Glomerular visceral epithelial cell (primary cell): ENCODE measurements around the gene MUC20.
"Not testable (repeated sequence)": the region's sequence is repeated elsewhere in the genome, so short reads cannot be mapped to it uniquely, and the experiment has no call there.

Experiments
- DNase-seq: peaks from one replicate; pipeline ENCODE4 v3.0.0-alpha.2; 2016; ENCODE audit errors: extremely low spot score

MUC20 gene

DNA sequence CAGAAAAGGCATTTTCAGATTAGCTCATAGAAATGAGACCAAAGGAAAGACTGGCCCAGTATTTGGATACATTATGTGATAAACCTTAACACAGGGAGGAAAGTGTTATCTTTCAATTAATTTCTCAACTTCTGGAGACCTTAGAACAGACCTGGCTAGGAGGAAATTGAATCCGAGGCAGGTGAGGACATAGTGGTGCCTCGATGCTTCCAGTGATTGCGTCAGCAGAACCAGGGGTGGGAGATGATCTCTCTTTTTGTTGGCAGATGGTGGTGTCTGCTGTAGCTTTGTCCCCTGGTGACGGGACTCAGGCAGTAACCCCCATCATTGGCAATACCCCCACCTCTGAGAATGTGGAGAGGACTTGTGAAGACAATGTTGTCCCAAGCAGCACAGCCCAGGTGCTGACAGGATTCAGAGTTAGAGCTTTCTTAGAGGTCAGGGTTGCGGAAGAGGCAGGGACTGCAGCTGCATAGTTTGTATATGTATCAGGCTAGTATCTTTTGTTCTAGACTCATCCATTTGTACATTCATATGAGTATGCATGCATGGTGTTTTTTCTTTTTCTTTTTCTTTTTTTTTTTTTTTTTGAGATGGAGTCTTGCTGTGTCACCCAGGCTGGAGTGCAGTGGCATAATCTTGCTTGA is 27.9 kb upstream of the MUC20 start:
- no peak for DNase-seq

DNA sequence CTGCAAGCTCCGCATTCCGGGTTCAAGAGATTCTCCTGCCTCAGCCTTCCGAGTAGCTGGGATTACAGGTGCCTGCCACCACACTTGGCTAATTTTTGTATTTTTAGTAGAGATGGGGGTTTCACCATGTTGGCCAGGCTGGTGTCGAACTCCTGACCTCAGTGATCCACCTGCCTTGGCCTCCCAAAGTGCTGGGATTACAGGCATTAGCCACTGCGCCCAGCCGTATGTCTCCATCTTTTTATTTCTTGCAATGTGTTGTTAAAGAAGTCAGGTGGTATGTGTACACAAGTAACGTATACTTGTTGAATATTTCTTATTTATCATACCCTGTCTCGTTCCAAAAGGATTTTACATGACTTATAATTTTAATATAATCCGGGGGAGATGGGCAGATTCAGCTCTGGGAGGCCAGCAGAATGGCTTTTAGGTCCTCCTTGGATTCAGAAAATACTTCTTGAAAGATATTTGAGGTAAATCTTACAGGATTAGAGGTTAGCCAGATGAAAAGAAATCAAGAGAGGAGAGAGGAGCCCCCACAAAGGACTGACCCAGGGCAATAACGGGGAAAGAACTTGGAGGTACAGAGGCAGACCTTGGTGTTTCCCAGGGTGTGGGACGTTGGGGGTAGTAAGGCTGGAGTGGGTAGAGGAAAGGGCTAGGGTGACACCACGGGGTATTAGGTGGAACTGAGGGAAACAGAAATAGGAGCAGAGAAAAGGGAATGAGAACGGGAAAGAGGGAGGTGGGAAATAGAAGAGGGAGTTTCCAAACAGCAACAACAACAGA is 27.2 kb upstream of the MUC20 start:
- no peak for DNase-seq

DNA sequence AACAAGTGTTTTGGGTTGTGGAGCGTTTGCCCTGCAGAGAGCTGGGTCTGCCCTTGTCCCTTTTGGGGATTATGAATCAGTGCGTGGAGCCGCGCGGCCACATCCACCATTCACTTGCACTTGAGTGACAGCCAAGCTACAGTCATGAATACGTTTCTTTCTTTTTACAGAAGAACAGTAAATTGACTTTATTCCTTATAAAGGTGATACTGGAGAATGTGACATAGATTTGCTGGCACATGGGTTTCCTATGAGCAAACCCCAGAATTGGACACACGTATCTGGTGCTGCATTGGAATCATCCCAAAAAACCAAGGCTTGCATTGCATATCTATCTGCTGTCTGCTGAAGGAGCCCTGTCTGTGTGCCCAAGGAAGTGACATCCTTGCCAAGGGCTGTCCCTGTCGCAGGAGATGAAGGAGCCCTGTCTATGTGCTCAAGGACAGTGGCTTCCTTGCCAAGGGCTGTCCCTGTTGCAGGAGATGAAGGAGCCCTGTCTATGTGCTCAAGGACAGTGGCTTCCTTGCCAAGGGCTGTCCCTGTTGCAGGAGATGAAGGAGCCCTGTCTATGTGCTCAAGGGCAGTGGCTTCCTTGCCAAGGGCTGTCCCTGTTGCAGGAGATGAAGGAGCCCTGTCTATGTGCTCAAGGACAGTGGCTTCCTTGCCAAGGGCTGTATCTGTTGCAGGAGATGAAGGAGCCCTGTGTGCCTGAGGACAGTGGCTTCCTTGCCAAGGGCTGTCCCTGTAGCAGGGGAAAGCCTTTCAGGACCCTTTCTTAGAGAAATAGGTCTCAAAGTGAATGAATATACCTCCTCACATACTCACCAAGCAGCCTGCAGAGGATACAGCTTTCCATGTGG is 26.3 kb upstream of the MUC20 start:
- not testable (repeated sequence) for DNase-seq

DNA sequence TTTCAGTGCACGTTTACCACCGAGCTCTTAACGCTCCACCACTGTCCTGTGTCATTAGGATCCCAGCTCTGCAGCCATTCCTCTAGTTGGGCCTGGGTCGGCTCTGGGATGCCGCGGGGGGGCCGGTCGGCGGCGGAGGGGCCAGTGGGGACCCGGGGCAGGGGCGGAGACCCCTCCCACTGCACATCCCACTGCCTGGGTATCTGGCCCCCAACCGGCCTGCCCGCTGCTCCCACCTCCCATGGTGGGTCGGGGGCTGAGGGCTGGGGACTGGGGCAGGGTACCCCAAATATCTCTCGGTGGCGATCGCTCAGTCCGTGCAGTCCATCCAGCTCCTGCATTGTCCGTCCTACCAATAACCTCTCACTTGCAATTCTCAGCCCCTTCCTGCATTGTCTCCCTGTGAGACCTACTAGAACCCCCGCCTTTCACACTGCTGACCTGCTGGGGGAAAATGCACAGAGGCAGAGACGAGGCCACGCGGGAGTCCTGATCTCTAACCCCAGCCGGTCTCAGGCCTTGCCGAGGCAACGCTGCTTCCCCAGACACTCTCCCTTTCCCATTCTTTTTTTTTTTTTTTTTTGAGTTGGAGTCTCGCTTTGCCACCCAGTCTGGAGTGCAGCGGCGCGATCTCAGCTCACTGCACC is 24.0 kb upstream of the MUC20 start:
- no peak for DNase-seq

DNA sequence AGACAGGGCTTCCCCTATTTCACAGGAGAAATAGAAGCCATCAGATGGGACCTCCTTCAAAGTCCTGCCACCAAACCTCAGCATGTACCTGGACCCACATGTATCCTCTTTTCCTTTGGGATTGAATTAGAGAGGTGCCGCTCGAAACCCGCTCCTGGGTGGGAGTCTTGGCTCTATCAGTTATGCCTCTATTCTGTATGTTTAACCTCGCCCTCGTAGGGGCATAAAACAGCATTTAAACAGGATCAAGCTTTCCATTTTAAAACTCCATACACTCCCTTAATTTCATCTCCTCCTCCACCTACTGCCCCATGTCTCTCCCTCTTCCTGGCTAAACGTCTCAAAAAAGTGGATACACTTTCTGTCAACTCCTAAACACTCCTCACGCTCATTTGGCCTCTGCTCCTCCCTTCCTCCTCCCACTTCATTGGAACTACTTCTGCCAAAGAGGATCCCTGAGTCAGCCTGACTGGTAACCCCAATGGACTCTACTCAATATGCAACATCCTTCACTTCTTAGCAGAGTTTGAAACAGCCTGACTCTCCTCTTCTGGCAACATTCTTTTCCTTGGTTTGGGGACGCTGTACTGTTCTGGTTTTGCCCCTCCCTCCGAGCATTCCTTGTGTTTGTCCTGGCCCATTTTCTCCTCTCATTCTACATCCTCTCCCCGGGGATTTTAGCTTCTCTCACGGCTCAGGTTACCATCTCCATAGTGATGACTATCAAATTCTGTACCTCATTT is 23.0 kb upstream of the MUC20 start:
- no peak for DNase-seq

DNA sequence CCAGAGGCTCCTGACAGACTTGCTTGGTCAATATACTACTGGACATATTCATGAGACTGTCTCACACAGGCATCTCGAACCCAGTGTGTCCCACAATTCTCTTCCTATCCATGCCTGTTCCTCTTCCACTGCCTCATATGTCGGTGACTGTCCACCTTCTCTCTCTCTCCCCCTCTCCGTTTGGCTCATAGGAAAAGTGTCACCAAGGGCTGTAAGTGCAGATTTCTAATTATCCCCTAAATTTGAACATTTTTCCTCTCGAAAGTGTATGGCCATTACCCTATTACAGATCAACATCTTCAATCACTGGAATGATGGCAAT is 22.5 kb upstream of the MUC20 start:
- no peak for DNase-seq

DNA sequence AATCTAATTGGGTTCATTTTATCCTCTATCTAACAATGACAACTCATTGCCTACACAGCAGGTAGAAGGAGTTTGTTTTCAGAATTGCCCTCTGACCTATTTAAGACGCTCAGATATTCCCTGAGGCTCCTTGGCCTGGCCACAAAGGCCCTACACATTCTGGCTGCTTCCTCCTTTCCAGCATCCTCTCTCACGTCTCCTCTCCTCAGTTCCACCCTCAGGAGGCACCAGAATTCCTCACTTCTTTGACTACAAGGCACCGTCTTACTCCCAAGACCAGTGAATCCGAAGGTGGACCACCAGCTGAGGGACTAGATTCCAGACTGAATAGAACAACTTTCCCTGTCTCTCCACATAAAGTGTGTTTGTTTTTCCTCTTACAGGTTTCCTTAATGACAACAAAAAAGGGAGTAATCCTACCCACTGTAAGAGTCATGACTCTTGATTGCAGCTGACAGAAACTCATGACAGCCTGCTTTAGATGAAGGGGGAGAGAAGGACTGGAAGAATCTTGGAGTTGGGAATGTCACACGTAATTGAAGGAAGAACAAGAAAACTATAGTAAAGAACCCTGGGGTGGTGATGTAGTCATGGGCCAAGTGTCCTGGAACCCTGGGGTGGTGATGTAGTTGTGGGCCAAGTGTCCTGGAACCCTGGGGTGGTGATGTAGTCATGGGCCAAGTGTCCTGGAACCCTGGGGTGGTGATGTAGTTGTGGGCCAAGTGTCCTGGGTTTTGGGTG is 22.0 kb upstream of the MUC20 start:
- DNase-seq: no peak

DNA sequence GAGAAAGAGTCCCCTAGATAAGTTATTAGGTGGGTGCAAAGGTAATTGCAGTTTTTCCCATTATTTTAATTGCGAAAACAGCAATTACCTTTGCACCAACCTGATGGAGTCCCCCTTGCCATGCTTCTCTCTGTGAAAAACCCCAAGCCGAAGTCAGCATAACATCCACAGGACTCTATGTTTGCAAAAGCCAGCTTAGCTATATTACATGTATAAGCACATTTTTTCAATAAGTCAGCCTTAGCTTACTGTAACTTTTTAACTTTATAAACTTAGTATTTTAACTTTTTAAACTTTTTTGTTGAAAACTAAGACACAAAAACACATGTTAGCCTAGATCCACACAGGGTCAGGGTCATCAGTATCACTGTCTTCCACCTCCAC is 21.4 kb upstream of the MUC20 start:
- DNase-seq: no peak

DNA sequence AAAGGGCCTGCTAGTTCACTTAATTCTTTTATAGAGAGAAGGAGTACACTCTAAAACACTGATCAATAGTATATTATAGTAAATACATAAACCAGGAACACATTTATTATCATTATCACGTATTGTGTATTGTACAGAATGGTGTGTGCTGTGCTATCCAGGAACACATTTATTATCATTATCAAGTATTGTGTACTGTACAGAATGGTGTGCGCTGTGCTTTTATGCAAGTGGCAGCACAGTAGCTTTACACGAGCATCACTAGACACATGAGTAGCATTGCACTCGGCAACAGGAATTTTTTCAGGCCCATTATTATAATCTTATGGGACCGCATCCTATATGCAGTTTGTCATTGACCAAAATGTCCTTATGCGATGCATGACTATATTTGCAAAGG is 20.9 kb upstream of the MUC20 start:
- no peak for DNase-seq

DNA sequence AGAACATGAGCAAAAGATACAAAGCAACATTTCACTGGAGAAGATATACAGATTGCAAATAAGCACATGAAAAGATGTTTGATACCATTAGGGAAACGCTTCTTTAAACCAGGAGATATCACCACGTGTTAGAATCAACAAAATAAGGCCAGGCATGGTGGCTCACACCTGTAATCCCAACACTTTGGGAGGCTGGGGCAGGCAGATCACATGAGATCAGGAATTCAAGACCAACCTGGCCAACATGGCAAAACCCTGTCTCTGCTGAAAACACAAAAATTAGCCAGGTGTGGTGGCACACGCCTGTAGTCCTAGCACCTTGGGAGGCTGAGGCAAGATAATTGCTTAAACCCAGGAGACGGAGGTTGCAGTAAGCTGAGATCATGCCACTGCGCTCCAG is 20.5 kb upstream of the MUC20 start:
- DNase-seq: no peak

DNA sequence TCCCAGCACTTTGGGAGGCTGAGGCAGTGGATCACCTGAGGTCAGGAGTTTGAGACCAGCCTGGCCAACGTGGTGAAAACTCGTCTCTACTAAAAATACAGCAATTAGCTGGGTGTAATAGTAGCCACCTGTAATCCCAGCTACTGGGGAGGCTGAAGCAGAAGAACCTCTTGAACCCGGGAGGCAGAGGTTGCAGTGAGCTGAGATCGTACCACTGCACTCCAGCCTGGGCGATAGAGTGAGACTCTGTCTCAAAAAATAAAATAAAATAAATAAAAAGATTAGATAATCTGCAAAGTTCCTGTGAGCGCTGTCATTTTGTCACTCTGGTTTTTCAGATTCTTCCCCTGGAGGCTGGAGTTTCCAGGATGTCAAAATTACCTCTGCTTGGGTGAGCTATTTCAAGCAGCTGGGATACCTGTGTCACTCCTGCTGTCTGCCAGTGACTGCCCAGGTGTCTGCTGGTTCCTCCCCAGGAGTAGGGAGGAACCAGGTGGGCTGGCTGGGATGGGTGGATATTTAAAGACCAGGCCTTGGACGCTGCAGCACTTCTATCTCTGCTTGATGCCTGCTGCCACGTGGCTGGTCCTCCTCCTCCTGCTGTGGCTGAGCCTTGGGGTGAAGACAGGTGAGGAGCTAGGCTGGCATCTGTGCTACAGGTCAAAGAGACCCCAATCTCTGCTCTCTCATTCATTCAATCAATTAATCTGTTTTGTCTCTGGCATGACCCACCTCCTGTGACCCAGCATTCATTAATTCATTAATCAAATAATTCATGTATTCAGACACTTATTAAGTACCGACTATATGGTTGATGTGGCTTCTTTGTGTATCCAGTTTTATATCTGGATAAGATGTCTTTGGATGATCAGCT is 19.5 kb upstream of the MUC20 start:
- DNase-seq: no peak

DNA sequence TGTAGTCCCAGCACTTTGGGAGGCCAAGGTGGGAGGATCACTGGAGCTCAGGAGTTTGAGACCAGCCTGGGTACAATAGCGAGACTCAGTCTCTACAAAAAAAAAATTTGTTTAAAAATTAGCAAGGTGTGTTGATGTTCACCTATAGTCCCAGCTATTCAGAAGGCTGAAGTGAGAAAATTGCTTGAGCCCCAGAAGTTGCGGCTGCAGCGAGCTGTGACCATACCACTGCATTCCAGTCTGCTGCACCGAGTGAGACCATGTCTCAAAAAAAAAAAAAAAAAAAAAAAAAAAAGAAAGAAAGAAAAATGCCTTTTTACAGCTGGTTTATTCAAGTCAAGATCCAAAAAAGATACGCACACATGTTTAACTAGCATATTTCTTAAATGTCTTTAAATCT is 17.0 kb upstream of the MUC20 start:
- DNase-seq: no peak

DNA sequence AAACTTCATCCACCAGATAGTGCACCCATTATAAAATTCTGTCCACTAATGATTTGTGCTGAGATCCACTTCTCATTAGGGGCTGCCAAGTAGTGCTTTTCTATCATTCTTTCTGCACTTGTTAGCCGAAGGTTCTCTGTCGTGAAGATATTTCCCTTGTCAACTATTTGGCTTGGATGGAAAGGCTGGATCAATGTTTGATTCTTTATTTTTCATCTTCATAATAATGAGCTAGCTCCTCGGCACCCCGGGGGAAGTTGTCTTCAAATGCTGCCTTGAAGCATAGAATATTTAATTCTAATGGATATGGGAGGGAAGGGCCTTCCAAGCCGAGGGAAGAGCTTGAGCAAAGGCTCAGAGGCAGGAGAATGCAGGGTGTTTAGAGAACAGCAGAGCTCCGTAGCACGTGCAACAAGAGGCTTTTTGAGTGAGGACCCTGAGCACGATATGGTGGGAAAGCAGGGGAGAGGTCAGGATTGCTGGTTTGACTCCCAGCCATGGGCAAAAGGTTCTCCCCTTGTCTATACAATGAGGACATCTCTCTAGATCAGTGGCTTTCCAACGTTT is 16.3 kb upstream of the MUC20 start:
- no peak for DNase-seq

DNA sequence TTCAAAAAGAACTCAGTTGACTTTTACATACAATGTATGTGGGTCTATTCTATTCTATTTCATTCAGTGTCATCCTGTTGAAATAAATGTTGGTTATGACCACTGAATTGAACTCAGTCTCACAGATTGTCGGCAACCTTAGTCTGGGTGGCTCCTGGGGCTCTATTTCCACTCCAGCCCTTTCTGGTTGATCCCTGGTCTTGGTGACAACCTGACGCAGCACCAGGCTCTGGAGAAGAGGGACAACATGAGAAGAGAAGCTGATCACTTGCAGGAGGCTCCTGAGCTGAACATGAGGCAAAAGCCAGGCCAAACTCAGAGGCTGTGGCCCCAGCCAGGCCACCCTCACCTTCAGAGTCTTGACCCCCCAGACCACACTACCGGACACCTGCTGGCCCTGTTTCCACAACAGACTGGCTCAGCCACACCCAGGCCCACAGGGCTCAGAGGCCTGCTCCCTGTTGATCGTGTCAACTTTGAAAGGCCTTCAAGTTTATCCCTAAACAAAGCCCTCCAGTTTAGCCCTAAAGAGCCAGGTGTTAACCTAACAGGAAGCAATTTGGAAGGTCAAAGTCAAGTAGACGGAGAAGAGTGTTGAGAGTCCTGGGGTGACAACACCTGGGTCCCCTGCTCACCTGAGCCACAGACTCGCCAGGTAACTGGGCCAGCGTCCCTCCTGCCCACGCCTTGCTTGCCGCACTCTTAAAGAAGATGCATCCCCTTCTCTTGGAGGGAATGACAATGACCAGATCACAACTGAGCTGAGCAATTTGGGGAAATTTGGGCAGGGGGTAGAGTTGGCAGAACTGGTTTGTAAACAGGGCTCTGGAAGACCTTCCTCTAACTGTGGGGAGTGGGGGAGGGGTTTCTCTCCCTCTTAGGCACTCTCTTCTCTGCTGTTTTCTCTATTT is 15.4 kb upstream of the MUC20 start:
- DNase-seq: no peak

DNA sequence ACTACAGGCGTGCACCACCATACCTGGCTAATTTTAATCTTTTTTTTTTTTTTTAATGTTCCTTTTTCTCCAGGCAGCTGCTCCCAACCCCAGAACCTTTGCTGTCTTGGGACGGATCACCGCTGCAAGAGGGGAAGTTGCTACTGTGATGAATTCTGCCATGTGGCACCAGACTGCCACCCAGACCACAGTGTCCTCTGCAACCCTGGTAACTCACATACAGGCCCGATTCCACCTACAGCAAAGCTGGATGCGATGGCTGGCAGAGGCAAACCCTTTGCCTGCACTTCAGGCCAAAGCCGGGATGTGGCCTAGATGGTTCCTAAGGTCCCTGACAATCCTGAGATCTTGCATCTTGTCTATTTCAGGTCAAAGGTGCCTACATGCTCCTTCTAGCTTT is 12.7 kb upstream of the MUC20 start:
- no peak for DNase-seq

DNA sequence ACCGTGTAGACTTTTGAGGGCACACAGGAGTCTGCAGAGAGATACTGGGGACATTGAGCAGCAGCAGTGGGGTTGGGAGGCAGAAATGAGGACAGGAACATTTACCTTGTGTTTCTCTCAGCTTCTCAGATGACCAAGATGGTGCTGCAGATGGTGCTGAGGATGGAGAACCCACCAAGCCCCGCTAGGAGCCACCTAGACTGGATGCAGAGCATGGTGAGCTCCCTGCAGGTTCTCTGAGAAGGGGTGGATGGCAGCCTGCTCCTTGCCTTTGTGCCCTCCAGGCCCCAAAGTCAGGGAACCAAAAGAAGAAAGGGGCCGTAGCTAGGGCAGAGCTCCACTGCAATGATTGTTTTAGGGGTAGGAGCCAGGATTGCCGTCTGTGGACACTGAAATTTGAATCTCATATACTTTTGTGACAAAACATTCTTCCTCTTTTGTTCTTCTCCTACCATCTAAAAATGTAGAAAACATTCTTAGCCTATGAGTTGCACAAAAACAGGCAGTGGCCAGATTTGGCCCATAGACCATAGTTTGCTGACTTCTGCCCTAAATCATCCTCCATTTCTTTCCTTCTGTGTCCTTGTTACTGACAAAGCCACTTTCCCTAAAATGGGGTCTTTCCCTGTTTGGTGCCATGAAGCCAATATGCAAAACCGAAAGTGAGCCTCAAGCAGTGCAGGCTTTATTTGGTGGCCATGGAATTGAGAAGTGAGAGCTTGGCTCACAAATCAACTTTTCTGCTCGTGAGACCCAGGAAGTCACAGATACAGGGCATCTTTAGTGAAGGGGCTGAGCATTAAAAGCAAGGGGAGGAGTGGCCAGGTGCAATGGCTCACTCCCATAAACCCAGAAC is 11.9 kb upstream of the MUC20 start:
- DNase-seq: no peak

DNA sequence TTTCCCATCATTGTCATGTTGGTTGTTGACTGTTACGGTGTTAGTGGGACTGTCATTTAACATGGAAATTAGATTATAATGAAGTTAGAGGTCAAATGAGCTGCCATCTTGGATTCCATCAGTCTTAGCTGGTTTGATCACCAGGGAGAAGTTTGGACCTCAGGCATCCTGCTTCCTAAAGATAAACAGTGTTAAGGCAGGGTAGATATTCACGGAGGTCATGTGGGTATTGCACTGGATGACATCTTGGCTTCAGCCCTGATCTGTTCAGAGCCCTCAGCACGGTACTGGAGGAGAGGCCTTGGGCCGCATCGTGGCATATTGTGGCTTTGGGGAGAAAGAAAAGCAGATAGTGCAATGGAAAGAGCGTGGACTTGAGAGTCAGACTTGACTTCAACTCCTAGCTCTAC is 11.1 kb upstream of the MUC20 start:
- no peak for DNase-seq
